Naive thymus-derived CD8-positive, alpha-beta T cell (primary cell): ENCODE results near the gene BHMT. TPM values are rescaled to one million over a fixed set of nuclear protein-coding genes. Genes with fewer than 3 reads are reported as not detected.
"Not testable (repeated sequence)": the region's sequence is repeated elsewhere in the genome, so short reads cannot be mapped to it uniquely, and the experiment has no call there.

ENCODE experiments used
- ATAC-seq, 2 donors: fragments of 150-1000 bp; cut with Tn5 transposase in 1 of 2; sonication (Bioruptor Pico), chemical (Tn5 transposase) in 1 of 2; 1 replicate in 1 of 2; 2 replicates in 1 of 2; pipeline ENCODE4 v1.10.0; 2021; ENCODE audit warnings: mild to moderate bottlenecking in 2 of 2, moderate library complexity in 2 of 2
- POLR2A ChIA-PET: fragments of 350-600 bp; sonication (Branson Sonifier 250); formaldehyde crosslinking; loops from one replicate; lab custom pipeline; 2021; ENCODE audit warnings: antibody characterized with exemption; lab: Charles Lee
- DNase-seq, 10 donors: peaks; one replicate each; pipeline versions ENCODE4 v3.0.0 to v3.0.0-alpha.2; 2020 to 2022
- H3K27ac Mint-ChIP-seq, 10 donors: one replicate each; pipeline ENCODE4 v1.8.0; 2020 to 2022; ENCODE audit warnings: mild to moderate bottlenecking in 10 of 10, mixed read lengths in 10 of 10, moderate library complexity in 4 of 10, inconsistent platforms in 1 of 10
- H3K27me3 Mint-ChIP-seq, 5 donors: one replicate each; pipeline ENCODE4 v1.8.0; 2021 to 2022; ENCODE audit warnings: mixed read lengths in 5 of 5
- H3K36me3 Mint-ChIP-seq, 3 donors: one replicate each; pipeline ENCODE4 v1.8.0; 2020 to 2022; ENCODE audit warnings: mixed read lengths in 3 of 3, mild to moderate bottlenecking in 2 of 3, inconsistent platforms in 1 of 3
- H3K4me1 Mint-ChIP-seq, 4 donors: one replicate each; pipeline ENCODE4 v1.8.0; 2021 to 2022; ENCODE audit warnings: mixed read lengths in 4 of 4
- H3K4me3 Mint-ChIP-seq, 10 donors: one replicate each; pipeline ENCODE4 v1.8.0; 2020 to 2022; ENCODE audit warnings: mild to moderate bottlenecking in 10 of 10, mixed read lengths in 10 of 10, moderate library complexity in 6 of 10, inconsistent platforms in 1 of 10
- H3K9me3 Mint-ChIP-seq, 9 donors: one replicate each; pipeline ENCODE4 v1.8.0; 2020 to 2022; ENCODE audit warnings: mixed read lengths in 9 of 9, mild to moderate bottlenecking in 3 of 9, inconsistent platforms in 1 of 9, moderate library complexity in 1 of 9
- polyA plus RNA-seq, 3 donors: library from polyadenylated mRNA; unstranded; fragments of 300-500 nt; fragmentation: Illumina TruSeq; gene quantifications; one replicate each; pipeline ENCODE4 v1.2.3, GENCODE V29; 2021
- total RNA-seq, 8 experiments: library from RNA in 2 of 8; stranded (reverse) in 2 of 8; gene quantifications; one replicate each; pipeline ENCODE4 v1.2.3 and lab custom pipeline; 2021 to 2026

Gene BHMT
- total and polyA plus RNA-seq, 5 experiments from 2014 or later = not detected

- H3K9me3 Mint-ChIP-seq = no peaks in the 10 kb centered on the region
- POLR2A ChIA-PET = no interaction called here
- H3K27ac Mint-ChIP-seq = peak overlapping the region in 1 of 10 donors; percentile 8
These were observed 40.5 kb downstream of the BHMT start for GRCh38 chr5:79151942-79152671.

DNA sequence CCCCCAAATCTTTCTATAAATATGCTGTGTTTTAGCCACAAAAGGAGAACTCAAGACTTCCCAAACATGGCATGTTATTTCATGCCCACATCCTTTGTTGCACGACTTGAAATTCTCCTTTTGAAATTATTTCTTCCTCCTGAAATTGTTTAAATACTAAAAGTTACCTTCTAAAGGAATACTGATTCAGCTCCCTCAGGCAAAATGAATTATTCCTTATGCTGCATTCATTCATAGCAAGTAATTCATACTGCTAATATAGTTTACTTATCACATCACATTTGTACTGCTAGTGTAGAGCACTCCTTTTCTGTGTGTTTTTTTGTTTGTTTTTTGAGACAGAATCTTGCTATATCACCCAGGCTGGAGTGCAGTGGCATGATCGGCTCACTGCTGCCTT lies 45.7 kb downstream of the BHMT start:
- Mint-ChIP-seq H3K36me3 (no peaks in the 10 kb centered on the region), H3K4me3 (no peak overlapping the region), H3K27me3 (peaks cover 0 to 14% (median 3%) of the 10 kb centered on the region in 5 donors), H3K9me3 (no peaks in the 10 kb centered on the region), H3K27ac (no peak overlapping the region), H3K4me1 (no peaks in the 10 kb centered on the region)
- POLR2A ChIA-PET = no interaction called here
- DNase-seq (no peak), ATAC-seq (no peak)

More at GRCh38 chr5:79151942-79152671, 40.5 kb downstream of the BHMT start:
- no peak overlapping the region for H3K4me3 Mint-ChIP-seq
- H3K36me3 Mint-ChIP-seq = no peaks in the 10 kb centered on the region
- H3K27me3 Mint-ChIP-seq = peaks cover 0 to 10% (median 3%) of the 10 kb centered on the region in 5 donors
- H3K4me1 Mint-ChIP-seq = no peaks in the 10 kb centered on the region
- ATAC-seq (no peak), DNase-seq (no peak)

GRCh38 chr5:79161647-79162046 lies 50.0 kb downstream of the BHMT start:
- POLR2A ChIA-PET, ATAC-seq, H3K27ac Mint-ChIP-seq, H3K9me3 Mint-ChIP-seq, H3K36me3 Mint-ChIP-seq, H3K4me1 Mint-ChIP-seq, DNase-seq, H3K4me3 Mint-ChIP-seq: not testable (repeated sequence)
- H3K27me3 Mint-ChIP-seq = peaks cover 0 to 13% (median 2%) of the 10 kb centered on the region in 5 donors

DNA sequence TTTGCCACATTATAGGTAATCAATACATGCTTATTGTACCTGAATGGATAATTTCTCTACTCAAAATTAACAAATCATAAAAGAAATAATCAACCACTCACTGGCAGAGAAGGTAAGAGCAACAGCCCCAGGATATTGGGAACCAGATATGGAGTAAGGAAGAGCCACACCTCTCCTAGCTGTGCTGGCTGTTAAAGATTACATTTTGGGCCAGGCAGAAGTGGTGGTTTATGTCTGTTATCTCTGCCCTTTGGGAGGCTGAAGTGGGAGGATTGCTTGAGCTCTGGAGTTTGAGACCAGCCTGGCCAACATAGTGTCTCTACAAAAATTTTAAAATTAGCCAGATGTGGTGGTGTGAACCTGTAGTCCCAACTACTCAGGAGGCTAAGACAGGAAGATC lies 56.4 kb downstream of the BHMT start:
- POLR2A ChIA-PET = no interaction called here
- H3K4me3 Mint-ChIP-seq = no peak overlapping the region
- ATAC-seq (no peak), DNase-seq (no peak)
- no peaks in the 10 kb centered on the region for H3K36me3 Mint-ChIP-seq
- H3K4me1 Mint-ChIP-seq = no peaks in the 10 kb centered on the region
- H3K27ac Mint-ChIP-seq = no peak overlapping the region
- peaks cover 0 to 2% (median 0%) of the 10 kb centered on the region in 5 donors for H3K27me3 Mint-ChIP-seq
- no peaks in the 10 kb centered on the region for H3K9me3 Mint-ChIP-seq

- Mint-ChIP-seq H3K36me3 (no peaks in the 10 kb centered on the region), H3K27me3 (peaks cover 0 to 2% (median 0%) of the 10 kb centered on the region in 5 donors), H3K9me3 (no peaks in the 10 kb centered on the region), H3K4me3 (no peak overlapping the region), H3K4me1 (no peaks in the 10 kb centered on the region), H3K27ac (no peak overlapping the region)
- ATAC-seq (no peak), DNase-seq (no peak)
- POLR2A ChIA-PET = no interaction called here
These were observed 59.1 kb downstream of the BHMT start for GRCh38 chr5:79170661-79171060.

DNA sequence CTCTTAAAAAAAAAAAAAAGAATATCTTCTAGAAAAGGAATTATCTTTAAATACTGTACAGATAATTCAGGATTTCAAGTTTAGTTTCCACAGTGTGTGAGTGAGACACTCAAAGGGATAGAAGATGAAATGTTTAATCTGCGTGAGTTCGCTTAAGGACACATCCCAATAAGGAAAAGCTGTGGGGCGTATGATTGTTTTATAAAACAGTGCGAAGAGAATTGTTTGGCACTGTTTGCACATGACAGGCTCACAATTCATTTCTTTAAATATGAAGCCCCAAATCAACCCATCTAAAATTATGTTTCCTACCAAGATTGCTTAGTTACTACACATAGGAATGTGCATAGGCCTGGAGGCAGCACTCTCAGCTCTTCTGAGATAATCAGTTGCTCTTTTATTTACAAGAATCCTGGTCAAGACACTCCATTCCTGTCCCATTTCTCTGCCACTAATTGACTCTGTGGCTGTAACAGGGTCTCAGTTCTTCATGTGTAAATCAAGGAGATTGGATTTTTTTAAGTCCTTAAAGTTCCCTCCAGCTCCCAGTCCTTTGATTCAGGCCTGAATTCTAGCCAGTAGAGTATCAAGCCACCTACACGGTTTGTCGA lies 60.1 kb downstream of the BHMT start:
- POLR2A ChIA-PET = no interaction called here
- no peaks in the 10 kb centered on the region for H3K9me3 Mint-ChIP-seq
- ATAC-seq (no peak), DNase-seq (no peak)
- H3K4me3 Mint-ChIP-seq = no peak overlapping the region
- no peaks in the 10 kb centered on the region for H3K4me1 Mint-ChIP-seq
- H3K27me3 Mint-ChIP-seq = peaks cover 0 to 2% (median 0%) of the 10 kb centered on the region in 5 donors
- H3K27ac Mint-ChIP-seq = no peak overlapping the region
- H3K36me3 Mint-ChIP-seq = no peaks in the 10 kb centered on the region

DNA sequence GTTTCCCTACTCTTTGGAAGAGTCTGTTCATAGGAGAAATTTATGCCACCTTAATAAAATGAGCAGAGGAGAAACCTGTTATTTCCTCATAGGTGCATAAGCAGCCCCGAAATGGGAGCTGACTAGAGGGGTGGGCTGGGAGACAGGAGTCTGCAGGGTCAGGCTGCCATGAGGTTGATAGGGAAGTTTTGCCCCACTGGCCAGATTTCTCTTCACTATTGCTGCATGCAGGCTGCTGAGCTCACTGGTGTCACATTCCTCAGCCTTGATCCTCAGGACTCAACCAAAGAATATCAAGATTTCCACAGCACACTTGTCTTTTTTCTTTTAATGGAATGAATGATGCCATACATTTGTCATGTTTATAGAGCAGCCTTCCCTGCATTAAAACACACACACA lies 60.7 kb downstream of the BHMT start:
- POLR2A ChIA-PET = no interaction called here
- Mint-ChIP-seq H3K4me1 (no peaks in the 10 kb centered on the region), H3K27ac (no peak overlapping the region), H3K4me3 (no peak overlapping the region), H3K36me3 (no peaks in the 10 kb centered on the region), H3K9me3 (no peaks in the 10 kb centered on the region), H3K27me3 (peaks cover 0 to 2% (median 0%) of the 10 kb centered on the region in 5 donors)
- DNase-seq = no peak
- ATAC-seq = no peak

GRCh38 chr5:79173626-79174025 lies 62.0 kb downstream of the BHMT start:
- H3K36me3 Mint-ChIP-seq = no peaks in the 10 kb centered on the region
- no peak for DNase-seq
- H3K4me3 Mint-ChIP-seq = no peak overlapping the region
- POLR2A ChIA-PET = no interaction called here
- H3K27ac Mint-ChIP-seq = no peak overlapping the region
- peaks cover 0 to 2% (median 0%) of the 10 kb centered on the region in 5 donors for H3K27me3 Mint-ChIP-seq
- ATAC-seq = no peak
- no peaks in the 10 kb centered on the region for H3K9me3 Mint-ChIP-seq
- no peaks in the 10 kb centered on the region for H3K4me1 Mint-ChIP-seq

DNA sequence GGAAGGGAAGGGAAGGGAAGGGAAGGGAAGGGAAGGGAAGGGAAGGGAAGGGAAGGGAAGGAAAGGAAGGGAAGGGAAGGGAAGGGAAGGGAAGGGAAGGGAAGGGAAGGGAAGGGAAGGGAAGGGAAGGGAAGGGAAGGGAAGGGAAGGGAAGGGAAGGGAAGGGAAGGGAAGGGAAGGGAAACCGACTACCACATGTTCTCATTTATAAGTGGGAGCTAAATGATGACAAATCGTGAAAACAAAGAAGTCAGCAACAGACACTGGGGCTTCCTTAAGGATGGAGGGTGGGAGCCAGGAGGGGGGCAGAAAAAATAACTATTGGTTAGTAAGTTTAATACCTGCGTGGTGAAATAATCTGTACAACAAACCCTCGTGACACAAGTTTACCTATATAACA lies 68.8 kb downstream of the BHMT start:
- DNase-seq, H3K27ac Mint-ChIP-seq, H3K4me3 Mint-ChIP-seq, H3K36me3 Mint-ChIP-seq, H3K9me3 Mint-ChIP-seq, H3K27me3 Mint-ChIP-seq, POLR2A ChIA-PET, H3K4me1 Mint-ChIP-seq, ATAC-seq: not testable (repeated sequence)

DNA sequence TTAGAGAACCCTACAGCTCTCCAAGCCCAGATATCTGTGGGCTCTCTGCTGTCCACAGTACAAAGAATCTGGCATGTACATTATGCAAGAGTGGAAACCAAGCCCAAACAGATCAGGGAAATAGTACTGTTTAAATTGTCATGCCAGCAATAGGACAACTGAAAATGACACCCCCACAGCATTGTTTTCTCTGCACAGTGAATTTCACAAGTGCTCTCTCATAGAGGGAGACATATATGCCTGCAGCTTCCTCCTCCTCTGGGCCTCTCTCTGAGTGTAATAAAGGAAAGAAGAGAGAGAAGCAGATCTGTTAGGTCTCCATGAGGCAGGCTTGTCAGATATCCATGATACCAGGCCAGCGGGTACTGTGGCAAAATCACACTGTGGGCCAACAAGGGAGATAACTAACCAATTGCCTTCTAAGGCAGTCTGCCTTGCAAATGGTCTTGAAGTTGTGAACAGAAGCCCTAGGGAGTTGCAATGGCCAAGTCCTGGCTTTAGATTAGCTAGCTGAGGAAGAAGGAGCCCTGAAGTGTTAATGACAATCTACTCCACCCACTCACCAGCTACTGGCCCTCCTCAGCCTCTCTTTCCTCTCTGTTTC lies 69.9 kb downstream of the BHMT start:
- H3K27me3 Mint-ChIP-seq = no peaks in the 10 kb centered on the region
- ATAC-seq (no peak), DNase-seq (no peak)
- no peaks in the 10 kb centered on the region for H3K9me3 Mint-ChIP-seq
- H3K36me3 Mint-ChIP-seq = no peaks in the 10 kb centered on the region
- H3K27ac Mint-ChIP-seq = peak overlapping the region in 1 of 10 donors; percentile 55
- POLR2A ChIA-PET = no interaction called here
- no peaks in the 10 kb centered on the region for H3K4me1 Mint-ChIP-seq
- H3K4me3 Mint-ChIP-seq = no peak overlapping the region

Other genes starting within 250 kb of the BHMT start
- 1 to 10 TPM; 4.1 to 4.6 TPM for gene ARSB, start 126.5 kb upstream of the BHMT start, total RNA-seq
- 1 to 10 TPM; 2.2 to 4.7 (median 3.4) TPM for gene ARSB, start 126.5 kb upstream of the BHMT start, polyA plus RNA-seq
- gene DMGDH, start 42.1 kb upstream of the BHMT start, total RNA-seq = under 1 TPM in 1 of 2 experiments, not detected in 1; 0.99 TPM
- gene DMGDH, start 42.1 kb upstream of the BHMT start, polyA plus RNA-seq = under 1 TPM in 2 of 3 donors, not detected in 1; 0.12 to 0.23 TPM
- gene BHMT2, start 42.0 kb upstream of the BHMT start, total RNA-seq = not detected
- gene BHMT2, start 42.0 kb upstream of the BHMT start, polyA plus RNA-seq = not detected
- gene JMY, start 124.3 kb downstream of the BHMT start, total RNA-seq = 10 to 100 TPM; 27.1 to 27.3 TPM
- 1 to 10 TPM; 5.3 to 5.7 (median 5.6) TPM for gene JMY, start 124.3 kb downstream of the BHMT start, polyA plus RNA-seq